ENCODE results near the gene ROBO2.

DNA sequence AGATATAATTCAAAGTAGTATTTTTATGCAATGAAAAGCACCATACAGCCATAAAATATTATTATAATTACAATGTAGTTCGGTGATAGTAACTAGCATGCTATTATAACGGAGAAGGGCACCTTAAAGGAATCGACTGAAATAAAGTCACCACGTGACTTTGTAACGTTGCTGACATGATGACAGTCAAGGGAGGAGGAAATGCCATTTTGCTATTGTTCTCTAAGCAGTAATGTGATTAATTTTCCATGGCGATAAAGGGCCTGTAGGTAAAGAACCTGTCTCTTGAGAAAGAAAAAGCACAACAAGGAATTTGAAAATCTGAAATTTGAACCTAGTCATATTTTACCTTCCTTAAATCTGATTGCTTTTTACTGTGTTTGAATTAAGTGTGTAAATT lies 526.2 kb downstream of the ROBO2 start:
- TF ChIP-seq CTCF (tag by site-specific recombination; IDR thresholded peaks at IDR 0.05) (no peak), HOXC10 (CRISPR knock-in tag; IDR thresholded peaks at IDR 0.05) (no peak), ZNF175 (tag by site-specific recombination; IDR thresholded peaks at IDR 0.05) (no peak), SCRT1 (tag by site-specific recombination; IDR thresholded peaks at IDR 0.05; ENCODE audit: borderline replicate concordance) (no peak), ZNF23 (tag by site-specific recombination; IDR thresholded peaks at IDR 0.05; ENCODE audit: borderline replicate concordance) (no peak), ATF2 (tag by site-specific recombination; IDR thresholded peaks at IDR 0.05; ENCODE audit: low read depth) (no peak), ZBTB20 (tag by site-specific recombination; IDR thresholded peaks at IDR 0.05) (no peak), SETDB1 (IDR thresholded peaks at IDR 0.05; ENCODE audit: insufficient read length, low read length) (no peak), HOXA7 (CRISPR knock-in tag; IDR thresholded peaks at IDR 0.05; ENCODE audit: borderline replicate concordance) (no peak), SCRT2 (tag by site-specific recombination; IDR thresholded peaks at IDR 0.05) (no peak), ZBTB8A (tag by site-specific recombination; IDR thresholded peaks at IDR 0.05) (no peak)
- TF ChIP-seq, protein P1, sequence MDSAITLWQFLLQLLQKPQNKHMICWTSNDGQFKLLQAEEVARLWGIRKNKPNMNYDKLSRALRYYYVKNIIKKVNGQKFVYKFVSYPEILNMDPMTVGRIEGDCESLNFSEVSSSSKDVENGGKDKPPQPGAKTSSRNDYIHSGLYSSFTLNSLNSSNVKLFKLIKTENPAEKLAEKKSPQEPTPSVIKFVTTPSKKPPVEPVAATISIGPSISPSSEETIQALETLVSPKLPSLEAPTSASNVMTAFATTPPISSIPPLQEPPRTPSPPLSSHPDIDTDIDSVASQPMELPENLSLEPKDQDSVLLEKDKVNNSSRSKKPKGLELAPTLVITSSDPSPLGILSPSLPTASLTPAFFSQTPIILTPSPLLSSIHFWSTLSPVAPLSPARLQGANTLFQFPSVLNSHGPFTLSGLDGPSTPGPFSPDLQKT (IDR thresholded peaks at IDR 0.05; ENCODE audit: borderline replicate concordance, low read depth, low read length) = no peak
- TF ChIP-seq, protein P2, sequence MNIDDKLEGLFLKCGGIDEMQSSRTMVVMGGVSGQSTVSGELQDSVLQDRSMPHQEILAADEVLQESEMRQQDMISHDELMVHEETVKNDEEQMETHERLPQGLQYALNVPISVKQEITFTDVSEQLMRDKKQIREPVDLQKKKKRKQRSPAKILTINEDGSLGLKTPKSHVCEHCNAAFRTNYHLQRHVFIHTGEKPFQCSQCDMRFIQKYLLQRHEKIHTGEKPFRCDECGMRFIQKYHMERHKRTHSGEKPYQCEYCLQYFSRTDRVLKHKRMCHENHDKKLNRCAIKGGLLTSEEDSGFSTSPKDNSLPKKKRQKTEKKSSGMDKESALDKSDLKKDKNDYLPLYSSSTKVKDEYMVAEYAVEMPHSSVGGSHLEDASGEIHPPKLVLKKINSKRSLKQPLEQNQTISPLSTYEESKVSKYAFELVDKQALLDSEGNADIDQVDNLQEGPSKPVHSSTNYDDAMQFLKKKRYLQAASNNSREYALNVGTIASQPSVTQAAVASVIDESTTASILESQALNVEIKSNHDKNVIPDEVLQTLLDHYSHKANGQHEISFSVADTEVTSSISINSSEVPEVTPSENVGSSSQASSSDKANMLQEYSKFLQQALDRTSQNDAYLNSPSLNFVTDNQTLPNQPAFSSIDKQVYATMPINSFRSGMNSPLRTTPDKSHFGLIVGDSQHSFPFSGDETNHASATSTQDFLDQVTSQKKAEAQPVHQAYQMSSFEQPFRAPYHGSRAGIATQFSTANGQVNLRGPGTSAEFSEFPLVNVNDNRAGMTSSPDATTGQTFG (tag by site-specific recombination; IDR thresholded peaks at IDR 0.05; ENCODE audit: borderline replicate concordance) = no peak
- TF ChIP-seq, protein P3, sequence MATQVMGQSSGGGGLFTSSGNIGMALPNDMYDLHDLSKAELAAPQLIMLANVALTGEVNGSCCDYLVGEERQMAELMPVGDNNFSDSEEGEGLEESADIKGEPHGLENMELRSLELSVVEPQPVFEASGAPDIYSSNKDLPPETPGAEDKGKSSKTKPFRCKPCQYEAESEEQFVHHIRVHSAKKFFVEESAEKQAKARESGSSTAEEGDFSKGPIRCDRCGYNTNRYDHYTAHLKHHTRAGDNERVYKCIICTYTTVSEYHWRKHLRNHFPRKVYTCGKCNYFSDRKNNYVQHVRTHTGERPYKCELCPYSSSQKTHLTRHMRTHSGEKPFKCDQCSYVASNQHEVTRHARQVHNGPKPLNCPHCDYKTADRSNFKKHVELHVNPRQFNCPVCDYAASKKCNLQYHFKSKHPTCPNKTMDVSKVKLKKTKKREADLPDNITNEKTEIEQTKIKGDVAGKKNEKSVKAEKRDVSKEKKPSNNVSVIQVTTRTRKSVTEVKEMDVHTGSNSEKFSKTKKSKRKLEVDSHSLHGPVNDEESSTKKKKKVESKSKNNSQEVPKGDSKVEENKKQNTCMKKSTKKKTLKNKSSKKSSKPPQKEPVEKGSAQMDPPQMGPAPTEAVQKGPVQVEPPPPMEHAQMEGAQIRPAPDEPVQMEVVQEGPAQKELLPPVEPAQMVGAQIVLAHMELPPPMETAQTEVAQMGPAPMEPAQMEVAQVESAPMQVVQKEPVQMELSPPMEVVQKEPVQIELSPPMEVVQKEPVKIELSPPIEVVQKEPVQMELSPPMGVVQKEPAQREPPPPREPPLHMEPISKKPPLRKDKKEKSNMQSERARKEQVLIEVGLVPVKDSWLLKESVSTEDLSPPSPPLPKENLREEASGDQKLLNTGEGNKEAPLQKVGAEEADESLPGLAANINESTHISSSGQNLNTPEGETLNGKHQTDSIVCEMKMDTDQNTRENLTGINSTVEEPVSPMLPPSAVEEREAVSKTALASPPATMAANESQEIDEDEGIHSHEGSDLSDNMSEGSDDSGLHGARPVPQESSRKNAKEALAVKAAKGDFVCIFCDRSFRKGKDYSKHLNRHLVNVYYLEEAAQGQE (tag by site-specific recombination; IDR thresholded peaks at IDR 0.05) = no peak

Data from HEK293 (cell line).